IMR-90 (cell line): ENCODE results near the gene CDK1. TPM values are rescaled to one million over a fixed set of nuclear protein-coding genes. Genes with fewer than 3 reads are reported as not detected.

Experiments used
- ATAC-seq: fragments of 200-7000 bp; cut with Tn5 transposase; 2 replicates; pipeline ENCODE4 v1.9.1; 2020; ENCODE audit warnings: low read depth, mild to moderate bottlenecking, moderate library complexity
- BruUV-seq: library from RNA; stranded (reverse); fragments of 400-500 nt; replicated peaks from 2 replicates; lab custom pipeline; 2021; lab: Mats Ljungman, UMichigan
- CTCF ChIA-PET: fragments of 300-600 bp; formaldehyde crosslinking; extraction: SDS; loops from one replicate; lab custom pipeline; 2021; ENCODE audit warnings: antibody characterized with exemption; lab: Yijun Ruan, JAX
- POLR2A ChIA-PET: fragments of 300-600 bp; sonication (Branson Sonifier 250); formaldehyde crosslinking; loops from one replicate; lab custom pipeline; 2022; ENCODE audit warnings: antibody characterized with exemption; ENCODE audit not compliant: unreplicated experiment; lab: Charles Lee
- DNase-seq: peaks from one replicate; pipeline ENCODE4 v3.0.0; 2013
- H2AFZ ChIP-seq: replicated peaks from 2 replicates; pipeline ENCODE3; 2013; ENCODE audit warnings: low read length, mild to moderate bottlenecking; ENCODE audit not compliant: poor library complexity
- H2AK5ac ChIP-seq: 2 replicates; pipeline ENCODE4 v1.6.1; 2013; ENCODE audit warnings: low read depth, low read length, inconsistent platforms
- H2AK9ac ChIP-seq: replicated peaks from 2 replicates; pipeline ENCODE3; 2013; ENCODE audit warnings: mild to moderate bottlenecking, low read depth, low read length, moderate library complexity; ENCODE audit not compliant: poor library complexity
- H2BK120ac ChIP-seq: 2 replicates; pipeline ENCODE4 v1.6.1; 2013; ENCODE audit warnings: low read depth, low read length, inconsistent platforms
- H2BK15ac ChIP-seq: 3 replicates; pipeline ENCODE4 v1.6.1; 2013; ENCODE audit warnings: low read depth, low read length, inconsistent platforms
- H2BK20ac ChIP-seq: 2 replicates; pipeline ENCODE4 v1.6.1; 2013; ENCODE audit warnings: low read depth, mild to moderate bottlenecking, inconsistent platforms, low read length, moderate library complexity
- H2BK5ac ChIP-seq: 2 replicates; pipeline ENCODE4 v1.6.1; 2013; ENCODE audit warnings: mild to moderate bottlenecking, low read depth, low read length, inconsistent platforms; ENCODE audit not compliant: poor library complexity, severe bottlenecking
- H3K14ac ChIP-seq: replicated peaks from 2 replicates; pipeline ENCODE4 v1.6.1; 2013; ENCODE audit warnings: low read depth, low read length, inconsistent platforms
- H3K18ac ChIP-seq: 2 replicates; pipeline ENCODE4 v1.6.1; 2013; ENCODE audit warnings: low read depth, low read length, control low read depth
- H3K23ac ChIP-seq: 2 replicates; pipeline ENCODE4 v1.6.1; 2013; ENCODE audit warnings: low read depth, low read length, inconsistent platforms
- H3K27ac ChIP-seq: 2 replicates; pipeline ENCODE4 v1.5.1; 2013; ENCODE audit warnings: mild to moderate bottlenecking, control low read depth, low read length; ENCODE audit not compliant: insufficient read depth
- H3K27me3 ChIP-seq: 2 replicates; pipeline ENCODE4 v1.6.1; 2013; ENCODE audit warnings: low read length; ENCODE audit not compliant: control insufficient read depth, insufficient read depth
- H3K36me3 ChIP-seq: 2 replicates; pipeline ENCODE4 v1.6.1; 2013; ENCODE audit warnings: low read length, mixed read lengths; ENCODE audit not compliant: control insufficient read depth, insufficient read depth
- H3K4ac ChIP-seq: 2 replicates; pipeline ENCODE4 v1.6.1; 2013; ENCODE audit warnings: low read depth, low read length, inconsistent platforms
- H3K4me1 ChIP-seq: 2 replicates; pipeline ENCODE4 v1.6.1; 2013; ENCODE audit warnings: low read length, mixed read lengths; ENCODE audit not compliant: control insufficient read depth, insufficient read depth
- H3K4me2 ChIP-seq: 2 replicates; pipeline ENCODE4 v1.6.1; 2013; ENCODE audit warnings: low read depth, mild to moderate bottlenecking, control low read depth, low read length, moderate library complexity
- H3K4me3 ChIP-seq: 2 replicates; pipeline ENCODE4 v1.5.1; 2013; ENCODE audit warnings: low read depth, mild to moderate bottlenecking, control low read depth, low read length, moderate library complexity; ENCODE audit not compliant: insufficient read depth
- H3K56ac ChIP-seq: 2 replicates; pipeline ENCODE4 v1.6.1; 2013; ENCODE audit warnings: low read length, inconsistent platforms; ENCODE audit not compliant: insufficient read depth; ENCODE audit errors: extremely low read depth
- H3K79me1 ChIP-seq, 2 experiments: 2 replicates each; pipeline ENCODE4 v1.6.1; 2013; ENCODE audit warnings: low read length in 2 of 2, inconsistent platforms in 1 of 2, low read depth in 1 of 2
- H3K9ac ChIP-seq: 2 replicates; pipeline ENCODE4 v1.6.1; 2013; ENCODE audit warnings: low read depth, low read length, control low read depth
- H3K9me1 ChIP-seq: 2 replicates; pipeline ENCODE4 v1.6.1; 2013; ENCODE audit warnings: low read length, inconsistent platforms; ENCODE audit not compliant: insufficient read depth
- H3K9me3 ChIP-seq: 2 replicates; pipeline ENCODE4 v1.6.1; 2013; ENCODE audit warnings: low read length; ENCODE audit not compliant: control insufficient read depth, insufficient read depth
- H4K20me1 ChIP-seq: 2 replicates; pipeline ENCODE4 v1.6.1; 2013; ENCODE audit warnings: low read length, inconsistent platforms; ENCODE audit not compliant: insufficient read depth
- H4K5ac ChIP-seq: 2 replicates; pipeline ENCODE4 v1.6.1; 2013; ENCODE audit warnings: mild to moderate bottlenecking, low read depth, low read length, control low read depth
- H4K8ac ChIP-seq, 2 experiments: 2 replicates each; pipeline ENCODE4 v1.6.1; 2013; ENCODE audit warnings: low read depth in 2 of 2, low read length in 2 of 2, control low read depth in 1 of 2, inconsistent platforms in 1 of 2
- H4K91ac ChIP-seq: 2 replicates; pipeline ENCODE4 v1.6.1; 2013; ENCODE audit warnings: low read depth, low read length, inconsistent platforms; ENCODE audit not compliant: insufficient read depth
- BHLHE40 ChIP-seq: fragments of 150-350 bp; IDR thresholded peaks from 2 replicates; pipeline ENCODE4 v1.6.1; 2016; ENCODE audit warnings: mild to moderate bottlenecking, low read depth, low read length
- CEBPB ChIP-seq: IDR thresholded peaks from 2 replicates; pipeline ENCODE4 v1.6.1; 2012; ENCODE audit warnings: low read depth, low read length, improper control_type of control experiment
- ELK1 ChIP-seq: fragments of 150-350 bp; IDR thresholded peaks from 2 replicates; pipeline ENCODE4 v1.6.1; 2016; ENCODE audit warnings: low read depth, mild to moderate bottlenecking, low read length, moderate library complexity, borderline replicate concordance
- FOS ChIP-seq: fragments of 150-350 bp; IDR thresholded peaks from 2 replicates; pipeline ENCODE4 v1.6.1; 2016; ENCODE audit warnings: low read depth, low read length
- MAZ ChIP-seq: IDR thresholded peaks from 2 replicates; pipeline ENCODE4 v1.6.1; 2012; ENCODE audit warnings: low read depth, mild to moderate bottlenecking, low read length, improper control_type of control experiment, moderate library complexity, borderline replicate concordance
- MXI1 ChIP-seq: IDR thresholded peaks from 2 replicates; pipeline ENCODE4 v1.6.1; 2012; ENCODE audit warnings: low read depth, mild to moderate bottlenecking, low read length, moderate library complexity, borderline replicate concordance
- RAD21 ChIP-seq: IDR thresholded peaks from 2 replicates; pipeline ENCODE4 v1.6.1; 2012; ENCODE audit warnings: low read length, improper control_type of control experiment
- RCOR1 ChIP-seq: IDR thresholded peaks from 2 replicates; pipeline ENCODE4 v1.6.1; 2012; ENCODE audit warnings: mild to moderate bottlenecking, low read length, improper control_type of control experiment; ENCODE audit not compliant: insufficient replicate concordance
- WGBS, 2 experiments: methylation state at CpG; one replicate each; pipeline versions ENCODE4 v1.1.5 to v1.1.7; 2013; ENCODE audit warnings: missing lambda C conversion rate in 2 of 2; ENCODE audit not compliant: insufficient read length in 1 of 2; ENCODE audit errors: extremely low coverage in 2 of 2; 5-methylcytosine and 5-hydroxymethylcytosine counted together
- dilution Hi-C: fragments of 300-500 bp; cut with HindIII; formaldehyde crosslinking; loops from one replicate; pipeline ENCODE4 v1.14.3; 2018; ENCODE audit warnings: low sequenced_read_pairs; ENCODE audit not compliant: unreplicated experiment
- in situ Hi-C: fragments of 300-500 bp; cut with MboI; formaldehyde crosslinking; loops from 3 replicates; pipeline ENCODE4 v1.14.3; 2019; ENCODE audit warnings: low sequenced_read_pairs, inconsistent platforms, mixed read lengths
- intact Hi-C: fragments of 100-400 bp; cut with micrococcal nuclease; formaldehyde crosslinking; loops from 2 replicates; pipeline ENCODE4 v1.10.0; 2022
- polyA plus RNA-seq, 3 experiments: library from polyadenylated mRNA; depleted of rRNA; stranded (reverse); fragments of >200 nt; gene quantifications; 2 replicates each; pipeline ENCODE4 v1.2.3, GENCODE V29; 2012; ENCODE audit warnings: low replicate concordance in 1 of 3
- total RNA-seq: library from RNA; depleted of rRNA; stranded (reverse); fragments of >200 nt; gene quantifications from 2 replicates; pipeline ENCODE4 v1.2.3, GENCODE V29; 2012

CDK1 gene
- total and polyA plus RNA-seq, 2 of the 4 experiments (the other 2 are of a cell fraction), result 21.9 to 28.1 TPM

- H2AFZ ChIP-seq, result peak overlapping the region; percentile 74
- H2AK9ac ChIP-seq, result no peak overlapping the region
- BruUV-seq, result no TSS peak
- H2BK5ac ChIP-seq, result no peak overlapping the region
- H3K4me3 ChIP-seq, result no peak overlapping the region
- intact Hi-C loops, result no loop called here
- H2BK20ac ChIP-seq, result no peak overlapping the region
- no peaks in the 10 kb centered on the region for H3K9me1 ChIP-seq
- no peak overlapping the region for H3K27ac ChIP-seq
- DNase-seq (no peak), ATAC-seq (no peak)
- H3K9me3 ChIP-seq, result no peaks in the 10 kb centered on the region
- no peaks in the 10 kb centered on the region for H3K79me1 ChIP-seq
- no peak overlapping the region for H3K23ac ChIP-seq
- no peak overlapping the region for H3K18ac ChIP-seq
- H3K36me3 ChIP-seq, result no peaks in the 10 kb centered on the region
- ChIA-PET CTCF (no interaction called here), POLR2A (no interaction called here)
- no peaks in the 10 kb centered on the region for H4K20me1 ChIP-seq
- no peak overlapping the region for H2BK15ac ChIP-seq
- dilution Hi-C loops, result no loop called here
- WGBS, 2 experiments, result 5% methylated on average over 3 of the region's 20 CpGs; no CpG with 5 or more reads in 1 of the 2 experiments
- TF ChIP-seq ELK1 (no peak), CEBPB (no peak), RAD21 (no peak), MXI1 (no peak), MAZ (no peak), RCOR1 (no peak), FOS (no peak), BHLHE40 (no peak)
- no peak overlapping the region for H4K91ac ChIP-seq
- H4K5ac ChIP-seq, result no peak overlapping the region
- H3K4ac ChIP-seq, result no peak overlapping the region
- H4K8ac ChIP-seq, result no peak overlapping the region
- H3K56ac ChIP-seq, result no peak overlapping the region
- H3K27me3 ChIP-seq, result peaks cover 51% of the 10 kb centered on the region
- H2BK120ac ChIP-seq, result no peak overlapping the region
- H3K4me2 ChIP-seq, result no peak overlapping the region; the same call in 1 of the 2 replicates
- 0 out of 2 replicates have a peak, but pooled peaks cover 2% of the 10 kb centered on the region for H3K4me1 ChIP-seq
- H3K14ac ChIP-seq, result no peak overlapping the region
- H2AK5ac ChIP-seq, result no peak overlapping the region
- in situ Hi-C loops, result no loop called here
- H3K9ac ChIP-seq, result no peak overlapping the region
Measured at GRCh38 chr10:60732198-60732806, 46.0 kb upstream of the CDK1 start.
